ENCODE results near the gene MYPN.

MYPN gene

DNA sequence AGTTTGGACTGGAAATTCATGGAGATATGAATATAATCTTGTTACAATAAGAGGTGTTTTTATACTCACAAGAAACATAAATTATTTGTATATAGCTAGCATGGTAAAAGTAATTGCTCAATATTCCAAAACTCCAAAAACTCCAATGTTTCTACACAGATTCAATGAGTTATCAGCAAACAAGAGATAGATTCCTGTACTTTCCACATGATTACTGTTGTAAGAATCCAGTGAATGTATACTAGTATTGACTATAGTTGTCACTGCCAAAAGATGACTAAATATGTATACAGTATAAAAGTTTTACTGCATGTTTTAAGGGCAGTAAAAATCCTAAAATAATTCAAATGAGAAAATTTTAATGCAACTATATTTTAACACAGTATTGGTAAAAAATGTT lies 111.9 kb downstream of the MYPN start:
- in situ Hi-C loops (cut with MboI; ENCODE audit: low pct_unique_long_range_greater_than_20kb, low sequenced_read_pairs, unreplicated experiment): no loop called here
- DNase-seq (ENCODE audit: low spot score): no peak
- TF ChIP-seq, protein P1, sequence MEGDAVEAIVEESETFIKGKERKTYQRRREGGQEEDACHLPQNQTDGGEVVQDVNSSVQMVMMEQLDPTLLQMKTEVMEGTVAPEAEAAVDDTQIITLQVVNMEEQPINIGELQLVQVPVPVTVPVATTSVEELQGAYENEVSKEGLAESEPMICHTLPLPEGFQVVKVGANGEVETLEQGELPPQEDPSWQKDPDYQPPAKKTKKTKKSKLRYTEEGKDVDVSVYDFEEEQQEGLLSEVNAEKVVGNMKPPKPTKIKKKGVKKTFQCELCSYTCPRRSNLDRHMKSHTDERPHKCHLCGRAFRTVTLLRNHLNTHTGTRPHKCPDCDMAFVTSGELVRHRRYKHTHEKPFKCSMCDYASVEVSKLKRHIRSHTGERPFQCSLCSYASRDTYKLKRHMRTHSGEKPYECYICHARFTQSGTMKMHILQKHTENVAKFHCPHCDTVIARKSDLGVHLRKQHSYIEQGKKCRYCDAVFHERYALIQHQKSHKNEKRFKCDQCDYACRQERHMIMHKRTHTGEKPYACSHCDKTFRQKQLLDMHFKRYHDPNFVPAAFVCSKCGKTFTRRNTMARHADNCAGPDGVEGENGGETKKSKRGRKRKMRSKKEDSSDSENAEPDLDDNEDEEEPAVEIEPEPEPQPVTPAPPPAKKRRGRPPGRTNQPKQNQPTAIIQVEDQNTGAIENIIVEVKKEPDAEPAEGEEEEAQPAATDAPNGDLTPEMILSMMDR (IDR thresholded peaks at IDR 0.05; ENCODE audit: extremely low read depth, insufficient read depth, missing control alignments): no peak

DNA sequence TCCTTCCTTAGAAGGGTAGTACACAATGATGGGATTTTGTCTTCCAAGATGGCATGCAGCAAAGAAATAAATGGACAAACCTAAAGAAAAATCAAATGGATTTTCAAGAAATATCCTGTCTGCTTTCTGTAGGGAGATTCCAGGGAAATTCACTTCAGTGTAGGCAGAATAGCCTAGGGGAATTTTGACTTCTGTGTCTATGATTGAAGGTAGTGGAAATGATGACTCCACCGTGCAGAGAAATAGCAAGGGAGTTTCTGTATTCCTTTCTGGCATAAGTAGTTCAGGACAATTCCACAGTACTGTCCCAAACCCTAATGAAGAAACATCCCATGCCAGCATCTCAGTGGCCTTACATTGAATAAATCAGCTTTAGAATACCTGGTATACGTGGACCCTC lies 113.1 kb downstream of the MYPN start:
- DNase-seq (ENCODE audit: low spot score): no peak
- in situ Hi-C loops (cut with MboI; ENCODE audit: low pct_unique_long_range_greater_than_20kb, low sequenced_read_pairs, unreplicated experiment): no loop called here
- TF ChIP-seq, protein P1 (IDR thresholded peaks at IDR 0.05; ENCODE audit: extremely low read depth, insufficient read depth, missing control alignments): no peak

DNA sequence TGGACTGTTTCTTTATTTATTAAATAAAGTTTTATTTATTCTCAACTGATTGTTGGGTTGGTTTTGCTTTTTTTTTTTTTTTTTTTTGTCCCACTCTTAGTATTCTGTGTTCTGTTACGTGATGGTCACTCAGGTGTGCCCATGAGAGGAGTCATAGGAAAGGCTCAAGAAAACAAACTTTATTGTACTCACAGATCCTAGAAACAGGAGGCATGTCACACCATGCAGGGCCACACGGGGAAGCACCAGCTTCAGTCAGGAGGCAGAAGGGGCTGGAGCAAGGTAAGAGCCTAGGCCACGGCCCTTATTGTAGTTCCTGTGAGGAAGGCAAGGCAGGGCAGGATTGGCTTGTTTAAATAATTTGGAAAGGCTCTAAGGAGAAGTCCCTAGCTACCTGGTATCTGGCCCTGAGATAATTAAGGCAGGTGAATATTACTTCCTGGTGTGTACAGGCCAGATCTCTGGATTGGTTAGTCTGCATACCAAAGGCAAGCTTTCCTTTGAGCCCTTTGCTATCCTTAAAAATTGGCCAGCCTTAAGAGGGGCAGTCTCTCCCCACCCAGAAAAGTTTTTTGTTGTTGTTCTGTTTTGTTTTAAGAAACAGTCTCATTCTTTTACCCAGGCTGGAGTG lies 114.4 kb downstream of the MYPN start:
- in situ Hi-C loops (cut with MboI; ENCODE audit: low pct_unique_long_range_greater_than_20kb, low sequenced_read_pairs, unreplicated experiment): no loop called here
- TF ChIP-seq, protein P1 (IDR thresholded peaks at IDR 0.05; ENCODE audit: extremely low read depth, insufficient read depth, missing control alignments): no peak
- no peak for DNase-seq (ENCODE audit: low spot score)

DNA sequence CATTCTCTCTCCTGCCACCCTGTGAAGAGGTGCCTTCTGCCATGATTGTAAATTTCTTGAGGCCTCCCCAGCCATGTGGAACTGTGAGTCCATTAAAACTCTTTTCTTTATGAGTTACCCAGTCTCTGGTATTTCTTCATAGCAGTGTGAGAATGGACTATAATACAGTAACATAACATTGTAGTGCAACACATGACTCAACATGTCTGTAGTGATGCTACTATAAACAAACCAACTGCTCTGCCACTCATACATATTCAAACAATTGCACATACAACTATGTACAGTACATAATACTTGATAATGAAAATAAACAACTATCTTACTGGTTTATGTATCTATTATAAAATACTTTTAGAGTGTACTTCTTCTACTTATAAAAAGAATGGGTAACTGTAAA lies 115.5 kb downstream of the MYPN start:
- DNase-seq (ENCODE audit: low spot score): no peak
- in situ Hi-C loops (cut with MboI; ENCODE audit: low pct_unique_long_range_greater_than_20kb, low sequenced_read_pairs, unreplicated experiment): no loop called here
- TF ChIP-seq, protein P1 (IDR thresholded peaks at IDR 0.05; ENCODE audit: extremely low read depth, insufficient read depth, missing control alignments): no peak

DNA sequence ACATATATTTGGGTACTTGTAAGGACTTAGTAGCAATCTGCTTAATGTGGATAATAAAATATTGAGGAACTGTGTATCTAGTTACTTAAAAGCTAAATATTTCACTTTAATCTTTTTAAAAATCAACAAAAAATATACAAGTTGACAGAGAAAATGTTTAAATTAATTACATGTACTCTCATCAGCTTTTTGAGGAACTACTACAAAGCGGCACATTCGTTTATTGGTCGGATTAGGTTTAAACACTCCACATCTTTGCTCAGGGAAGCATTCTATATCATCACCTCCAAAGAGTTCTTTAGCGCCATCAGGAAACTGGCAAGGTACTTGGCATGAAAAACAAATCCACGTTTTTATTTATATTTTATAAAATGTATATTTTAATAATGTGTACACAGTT lies 121.0 kb downstream of the MYPN start:
- DNase-seq (ENCODE audit: low spot score): no peak
- TF ChIP-seq, protein P1 (IDR thresholded peaks at IDR 0.05; ENCODE audit: extremely low read depth, insufficient read depth, missing control alignments): no peak
- in situ Hi-C loops (cut with MboI; ENCODE audit: low pct_unique_long_range_greater_than_20kb, low sequenced_read_pairs, unreplicated experiment): no loop called here

DNA sequence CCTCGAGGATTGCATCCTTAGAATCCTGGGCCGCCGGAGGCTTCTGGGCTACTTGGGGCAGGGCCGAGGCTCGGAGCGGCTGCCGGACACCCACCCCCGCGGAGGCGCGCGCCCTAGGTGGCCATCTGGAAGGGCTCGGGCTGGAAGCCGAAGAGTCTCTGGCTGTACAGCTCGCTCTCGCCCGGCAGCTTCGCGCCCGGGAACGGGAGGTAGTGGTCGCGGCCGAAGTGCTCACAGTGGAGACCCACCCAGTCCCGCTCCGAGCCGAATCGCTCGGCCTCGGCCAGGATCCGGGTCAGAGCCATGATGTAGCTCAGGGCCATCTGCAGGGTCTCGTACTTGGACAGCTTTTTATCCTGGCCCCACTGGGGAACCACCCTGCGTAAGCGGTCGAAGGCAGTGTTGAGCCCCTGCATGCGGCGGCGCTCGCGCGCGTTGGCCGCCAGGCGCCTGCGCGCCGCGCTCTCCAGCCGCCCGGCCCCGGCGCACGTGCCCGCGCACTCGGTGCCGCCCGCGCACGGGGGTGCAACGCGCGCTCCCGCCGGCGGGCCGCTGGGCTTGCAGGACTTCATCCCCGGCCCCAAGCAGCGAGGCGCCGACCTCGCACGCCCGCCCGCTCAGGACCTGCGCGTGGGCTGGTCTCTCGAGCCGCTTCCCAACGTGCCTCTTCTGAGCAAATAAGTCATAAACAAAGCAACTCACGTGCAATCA lies 122.0 kb downstream of the MYPN start:
- peak; percentile 92 for DNase-seq (ENCODE audit: low spot score)
- in situ Hi-C loops (cut with MboI; ENCODE audit: low pct_unique_long_range_greater_than_20kb, low sequenced_read_pairs, unreplicated experiment): no loop called here
- TF ChIP-seq, protein P1 (IDR thresholded peaks at IDR 0.05; ENCODE audit: extremely low read depth, insufficient read depth, missing control alignments): peak; percentile 52

Measured in GM13977 (cell line).